ENCODE measurements around the gene AXL. TPM values are rescaled to one million over a fixed set of nuclear protein-coding genes. Genes with fewer than 3 reads are reported as not detected.

AXL gene
- total and polyA plus RNA-seq, 9 of the 15 experiments (the other 6 are each of a cell fraction or from before 2014, with no cell fraction given) = 0.80 to 6.6 (median 1.6) TPM

GRCh38 chr19:41225238-41226052, 6.4 kb downstream of the AXL start (continued):
- peak; percentile 83 for TF ChIP-seq ZBTB2 (IDR thresholded peaks at IDR 0.05)
- TF ChIP-seq NCOA4 (IDR thresholded peaks at IDR 0.05; ENCODE audit: partially characterized antibody) = no peak
- no peak for TF ChIP-seq RFX5 (IDR thresholded peaks at IDR 0.05; ENCODE audit: low read depth, low read length)
- TF ChIP-seq MGA (IDR thresholded peaks at IDR 0.05) = no peak; the same call in 1 of the 2 replicates
- TF ChIP-seq RHOXF2B (CRISPR knock-in tag; conservative IDR thresholded peaks at IDR 0.05) = no peak
- TF ChIP-seq U2AF2 (optimal IDR thresholded peaks at IDR 0.05; ENCODE audit: low read depth, low read length) = no peak
- no peak for TF ChIP-seq XRCC3 (IDR thresholded peaks at IDR 0.05)
- 0 out of 2 replicates have a peak, but pooled peaks have one; percentile 41 for TF ChIP-seq MTA3 (IDR thresholded peaks at IDR 0.05; ENCODE audit: borderline replicate concordance)
- TF ChIP-seq SIN3B (IDR thresholded peaks at IDR 0.05; ENCODE audit: low read depth) = no peak
- no peak; the same call in 1 of the 2 replicates for TF ChIP-seq MYNN (IDR thresholded peaks at IDR 0.05)
- TF ChIP-seq MYNN (CRISPR knock-in tag; IDR thresholded peaks at IDR 0.05) = no peak
- no peak for TF ChIP-seq CHAMP1 (IDR thresholded peaks at IDR 0.05)
- peak; percentile 87; the same call in 1 of the 2 replicates for TF ChIP-seq LARP7 (IDR thresholded peaks at IDR 0.05)
